ENCODE results near the gene COL26A1.
"Not testable (repeated sequence)": the region's sequence is repeated elsewhere in the genome, so short reads cannot be mapped to it uniquely, and the experiment has no call there.

COL26A1 gene

DNA sequence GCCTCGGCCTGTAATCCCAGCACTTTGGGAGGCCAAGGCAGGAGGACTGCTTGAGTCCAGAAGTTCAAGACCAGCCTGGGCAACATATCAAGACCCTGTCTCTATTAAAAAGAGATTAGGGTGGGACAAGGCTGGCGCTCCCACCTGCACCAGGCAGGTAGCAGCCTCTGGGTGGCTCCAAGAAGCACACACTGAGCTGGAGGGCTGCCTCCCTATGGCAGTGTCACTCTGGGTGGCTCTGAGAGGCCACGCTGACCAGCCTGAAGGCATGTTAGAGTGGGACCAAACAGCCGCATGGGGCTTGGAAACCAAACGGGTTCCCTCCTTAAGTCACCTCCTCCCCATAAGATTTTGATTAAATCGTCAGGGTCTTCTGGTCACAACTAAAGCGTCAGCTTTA lies 19.8 kb upstream of the COL26A1 start:
- POLR2A ChIA-PET = no interaction called here
- no peak for TF ChIP-seq SCRT2 (tag by site-specific recombination; IDR thresholded peaks at IDR 0.05)
- TF ChIP-seq KLF10 (tag by site-specific recombination; IDR thresholded peaks at IDR 0.05) = no peak
- TF ChIP-seq ZNF645 (tag by site-specific recombination; IDR thresholded peaks at IDR 0.05) = no peak
- no peak for TF ChIP-seq ZNF549 (tag by site-specific recombination; IDR thresholded peaks at IDR 0.05)
- TF ChIP-seq ZNF521 (tag by site-specific recombination; IDR thresholded peaks at IDR 0.05) = no peak
- TF ChIP-seq, protein P1, sequence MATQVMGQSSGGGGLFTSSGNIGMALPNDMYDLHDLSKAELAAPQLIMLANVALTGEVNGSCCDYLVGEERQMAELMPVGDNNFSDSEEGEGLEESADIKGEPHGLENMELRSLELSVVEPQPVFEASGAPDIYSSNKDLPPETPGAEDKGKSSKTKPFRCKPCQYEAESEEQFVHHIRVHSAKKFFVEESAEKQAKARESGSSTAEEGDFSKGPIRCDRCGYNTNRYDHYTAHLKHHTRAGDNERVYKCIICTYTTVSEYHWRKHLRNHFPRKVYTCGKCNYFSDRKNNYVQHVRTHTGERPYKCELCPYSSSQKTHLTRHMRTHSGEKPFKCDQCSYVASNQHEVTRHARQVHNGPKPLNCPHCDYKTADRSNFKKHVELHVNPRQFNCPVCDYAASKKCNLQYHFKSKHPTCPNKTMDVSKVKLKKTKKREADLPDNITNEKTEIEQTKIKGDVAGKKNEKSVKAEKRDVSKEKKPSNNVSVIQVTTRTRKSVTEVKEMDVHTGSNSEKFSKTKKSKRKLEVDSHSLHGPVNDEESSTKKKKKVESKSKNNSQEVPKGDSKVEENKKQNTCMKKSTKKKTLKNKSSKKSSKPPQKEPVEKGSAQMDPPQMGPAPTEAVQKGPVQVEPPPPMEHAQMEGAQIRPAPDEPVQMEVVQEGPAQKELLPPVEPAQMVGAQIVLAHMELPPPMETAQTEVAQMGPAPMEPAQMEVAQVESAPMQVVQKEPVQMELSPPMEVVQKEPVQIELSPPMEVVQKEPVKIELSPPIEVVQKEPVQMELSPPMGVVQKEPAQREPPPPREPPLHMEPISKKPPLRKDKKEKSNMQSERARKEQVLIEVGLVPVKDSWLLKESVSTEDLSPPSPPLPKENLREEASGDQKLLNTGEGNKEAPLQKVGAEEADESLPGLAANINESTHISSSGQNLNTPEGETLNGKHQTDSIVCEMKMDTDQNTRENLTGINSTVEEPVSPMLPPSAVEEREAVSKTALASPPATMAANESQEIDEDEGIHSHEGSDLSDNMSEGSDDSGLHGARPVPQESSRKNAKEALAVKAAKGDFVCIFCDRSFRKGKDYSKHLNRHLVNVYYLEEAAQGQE (tag by site-specific recombination; IDR thresholded peaks at IDR 0.05) = no peak
- TF ChIP-seq PRDM2 (tag by site-specific recombination; IDR thresholded peaks at IDR 0.05; ENCODE audit: borderline replicate concordance) = no peak
- no peak for TF ChIP-seq GFI1B (tag by site-specific recombination; IDR thresholded peaks at IDR 0.05)
- no peak for TF ChIP-seq ZNF530 (tag by site-specific recombination; IDR thresholded peaks at IDR 0.05; ENCODE audit: low read depth)
- TF ChIP-seq ZNF112 (tag by site-specific recombination; IDR thresholded peaks at IDR 0.05) = no peak
- CTCF ChIA-PET = no interaction called here

GRCh38 chr7:101347477-101347876 lies 15.2 kb upstream of the COL26A1 start:
- no peak overlapping the region for H3K27ac ChIP-seq (ENCODE audit: extremely low read depth, low read depth, low read length)
- no peaks in the 10 kb centered on the region for H3K36me3 ChIP-seq (ENCODE audit: control insufficient read depth in 2 of 2, insufficient read depth in 1 of 2, low read length in 2 of 2)
- no peak overlapping the region for H3K4me3 ChIP-seq (ENCODE audit: low read depth, low read length)
- POLR2A ChIA-PET = no interaction called here
- no peaks in the 10 kb centered on the region for H3K9me3 ChIP-seq (ENCODE audit: control insufficient read depth, insufficient read depth, low read depth, low read length)
- no peak for TF ChIP-seq ZSCAN23 (tag by site-specific recombination; IDR thresholded peaks at IDR 0.05)
- TF ChIP-seq GLIS1 (tag by site-specific recombination; IDR thresholded peaks at IDR 0.05) = no peak
- TF ChIP-seq, protein P2, sequence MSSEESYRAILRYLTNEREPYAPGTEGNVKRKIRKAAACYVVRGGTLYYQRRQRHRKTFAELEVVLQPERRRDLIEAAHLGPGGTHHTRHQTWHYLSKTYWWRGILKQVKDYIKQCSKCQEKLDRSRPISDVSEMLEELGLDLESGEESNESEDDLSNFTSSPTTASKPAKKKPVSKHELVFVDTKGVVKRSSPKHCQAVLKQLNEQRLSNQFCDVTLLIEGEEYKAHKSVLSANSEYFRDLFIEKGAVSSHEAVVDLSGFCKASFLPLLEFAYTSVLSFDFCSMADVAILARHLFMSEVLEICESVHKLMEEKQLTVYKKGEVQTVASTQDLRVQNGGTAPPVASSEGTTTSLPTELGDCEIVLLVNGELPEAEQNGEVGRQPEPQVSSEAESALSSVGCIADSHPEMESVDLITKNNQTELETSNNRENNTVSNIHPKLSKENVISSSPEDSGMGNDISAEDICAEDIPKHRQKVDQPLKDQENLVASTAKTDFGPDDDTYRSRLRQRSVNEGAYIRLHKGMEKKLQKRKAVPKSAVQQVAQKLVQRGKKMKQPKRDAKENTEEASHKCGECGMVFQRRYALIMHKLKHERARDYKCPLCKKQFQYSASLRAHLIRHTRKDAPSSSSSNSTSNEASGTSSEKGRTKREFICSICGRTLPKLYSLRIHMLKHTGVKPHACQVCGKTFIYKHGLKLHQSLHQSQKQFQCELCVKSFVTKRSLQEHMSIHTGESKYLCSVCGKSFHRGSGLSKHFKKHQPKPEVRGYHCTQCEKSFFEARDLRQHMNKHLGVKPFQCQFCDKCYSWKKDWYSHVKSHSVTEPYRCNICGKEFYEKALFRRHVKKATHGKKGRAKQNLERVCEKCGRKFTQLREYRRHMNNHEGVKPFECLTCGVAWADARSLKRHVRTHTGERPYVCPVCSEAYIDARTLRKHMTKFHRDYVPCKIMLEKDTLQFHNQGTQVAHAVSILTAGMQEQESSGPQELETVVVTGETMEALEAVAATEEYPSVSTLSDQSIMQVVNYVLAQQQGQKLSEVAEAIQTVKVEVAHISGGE (tag by site-specific recombination; conservative IDR thresholded peaks at IDR 0.05; ENCODE audit: low read depth) = no peak
- H3K4me1 ChIP-seq (ENCODE audit: control insufficient read depth, insufficient read depth, low read length) = no peaks in the 10 kb centered on the region
- CTCF ChIA-PET = interaction anchor here (0.9 kb wide), 1 partner anchor 93 kb away, joined by 4 read pairs; no protein-coding TSS in a partner anchor

More for the DNA sequence above, 19.8 kb upstream of the COL26A1 start:
- Histone ChIP-seq H3K36me3 (ENCODE audit: control insufficient read depth in 2 of 2, insufficient read depth in 1 of 2, low read length in 2 of 2) (no peaks in the 10 kb centered on the region), H3K27ac (ENCODE audit: extremely low read depth, low read depth, low read length) (no peak overlapping the region), H3K4me1 (ENCODE audit: control insufficient read depth, insufficient read depth, low read length) (no peaks in the 10 kb centered on the region), H3K9me3 (ENCODE audit: control insufficient read depth, insufficient read depth, low read depth, low read length) (no peaks in the 10 kb centered on the region), H3K4me3 (ENCODE audit: low read depth, low read length) (no peak overlapping the region)

DNA sequence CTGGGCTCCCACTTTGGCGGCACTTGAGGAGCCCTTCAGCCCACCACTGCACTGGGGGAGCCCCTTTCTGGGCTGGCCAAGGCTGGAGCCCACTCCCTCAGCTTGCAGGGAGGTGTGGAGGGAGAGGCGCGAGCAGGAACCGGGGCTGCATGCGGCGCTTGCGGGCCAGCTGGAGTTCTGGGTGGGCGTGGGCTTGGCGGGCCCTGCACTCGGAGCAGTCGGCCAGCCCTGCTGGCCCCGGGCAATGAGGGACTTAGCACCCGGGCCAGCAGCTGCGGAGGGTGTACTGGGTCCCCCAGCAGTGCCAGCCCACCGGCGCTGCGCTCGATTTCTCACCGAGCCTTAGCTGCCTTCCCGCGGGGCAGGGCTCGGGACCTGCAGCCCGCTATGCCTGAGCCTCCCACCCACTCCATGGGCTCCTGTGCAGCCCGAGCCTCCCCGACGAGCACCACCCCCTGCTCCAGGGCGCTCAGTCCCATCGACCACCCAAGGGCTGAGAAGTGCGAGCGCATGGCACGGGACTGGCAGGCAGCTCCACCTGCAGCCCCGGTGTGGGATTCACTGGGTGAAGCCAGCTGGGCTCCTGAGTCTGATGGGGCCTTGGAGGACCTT lies 14.1 kb upstream of the COL26A1 start:
- ChIA-PET POLR2A (interaction anchor here (0.8 to 1.3 kb wide), 2 partner anchors 8 to 27 kb away, joined by 3 read pairs; partner anchors contain the start of gene IFT22), CTCF (interaction anchor here (0.7 to 1.2 kb wide), 2 partner anchors 26 to 258 kb away, joined by 3 read pairs; no protein-coding TSS in a partner anchor)
- H3K4me1 ChIP-seq (ENCODE audit: control insufficient read depth, insufficient read depth, low read length); H3K9me3 ChIP-seq (ENCODE audit: control insufficient read depth, insufficient read depth, low read depth, low read length); H3K27ac ChIP-seq (ENCODE audit: extremely low read depth, low read depth, low read length); H3K4me3 ChIP-seq (ENCODE audit: low read depth, low read length); H3K36me3 ChIP-seq (ENCODE audit: control insufficient read depth in 2 of 2, insufficient read depth in 1 of 2, low read length in 2 of 2): not testable (repeated sequence)

GRCh38 chr7:101349300-101349699 lies 13.4 kb upstream of the COL26A1 start:
- H3K36me3 ChIP-seq (ENCODE audit: control insufficient read depth in 2 of 2, insufficient read depth in 1 of 2, low read length in 2 of 2); H3K9me3 ChIP-seq (ENCODE audit: control insufficient read depth, insufficient read depth, low read depth, low read length); H3K4me1 ChIP-seq (ENCODE audit: control insufficient read depth, insufficient read depth, low read length); H3K27ac ChIP-seq (ENCODE audit: extremely low read depth, low read depth, low read length); H3K4me3 ChIP-seq (ENCODE audit: low read depth, low read length): not testable (repeated sequence)
- POLR2A ChIA-PET = interaction anchor here (0.7 to 1.3 kb wide), 4 partner anchors 9 to 28 kb away, joined by 3 to 6 read pairs (median 4); partner anchors contain the start of genes COL26A1 and IFT22
- CTCF ChIA-PET = interaction anchor here (0.7 to 1.2 kb wide), 3 partner anchors 27 to 61 kb away, joined by 3 read pairs; no protein-coding TSS in a partner anchor
